NCI-H2227 (cell line): ENCODE data around the gene TPBGL.

ENCODE experiments used
- DNase-seq: peaks from one replicate; lab custom pipeline; 2025; ENCODE audit not compliant: unreplicated experiment; lab: John Stamatoyannopoulos, UW

TPBGL gene

GRCh38 chr11:75245356-75246005, 4.9 kb downstream of the TPBGL start:
- no peak for DNase-seq

DNA sequence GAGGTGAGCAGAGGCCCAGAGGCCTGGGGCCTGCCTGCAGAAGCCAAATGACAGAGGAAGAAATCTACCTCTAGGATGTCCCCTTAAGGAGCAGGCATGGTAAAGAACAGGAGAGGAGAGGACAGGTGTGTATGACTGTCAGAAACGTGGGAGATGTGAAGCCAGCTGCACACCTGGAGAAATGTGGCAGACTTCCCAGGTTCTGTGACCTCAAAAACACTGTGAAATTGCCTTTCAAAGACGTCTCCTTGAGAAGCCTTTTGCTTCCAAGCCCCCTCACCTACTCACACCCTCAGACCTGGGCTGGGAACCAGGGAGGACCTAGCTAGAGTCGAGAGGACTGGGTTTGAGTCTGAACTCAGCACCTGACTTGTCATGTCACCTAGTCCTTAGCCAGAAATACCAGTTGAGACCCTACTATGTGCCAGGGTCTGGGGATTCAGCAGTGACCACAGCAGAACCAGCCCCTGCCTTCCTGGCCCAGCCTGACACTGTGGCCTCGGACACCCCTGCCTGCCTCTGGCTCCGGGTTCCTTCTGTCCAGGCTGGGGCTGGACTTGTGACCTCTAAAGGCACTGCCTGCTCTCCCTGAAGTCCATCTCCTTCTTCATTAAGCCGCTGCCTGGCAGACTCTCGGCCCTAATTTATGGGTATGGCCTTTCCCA, 5.6 kb downstream of the TPBGL start:
- no peak for DNase-seq

GRCh38 chr11:75246671-75247350, 6.2 kb downstream of the TPBGL start:
- no peak for DNase-seq

- no peak for DNase-seq
Measured at GRCh38 chr11:75248924-75249256, 8.3 kb downstream of the TPBGL start.

GRCh38 chr11:75249704-75250103, 9.1 kb downstream of the TPBGL start:
- DNase-seq = no peak

DNA sequence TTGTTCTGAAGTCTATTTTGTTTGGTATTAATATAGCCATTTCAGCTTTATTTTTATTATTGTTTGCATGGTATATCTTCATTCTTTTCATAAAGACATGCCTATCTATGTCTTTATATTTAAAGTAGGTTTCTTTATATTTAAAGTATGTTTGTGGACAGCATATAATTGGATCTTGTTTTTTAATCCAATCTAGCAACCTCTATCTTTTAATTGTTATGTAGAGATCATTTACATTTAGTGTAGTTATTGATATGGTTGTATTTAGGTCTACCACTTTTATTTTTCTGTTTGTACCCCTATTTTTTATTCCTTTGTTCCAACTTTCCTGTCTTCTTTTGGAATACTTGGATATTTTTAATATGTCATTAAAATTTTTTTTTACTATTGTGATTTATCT, 13.8 kb downstream of the TPBGL start:
- no peak for DNase-seq

GRCh38 chr11:75260396-75261170, 20.0 kb downstream of the TPBGL start:
- DNase-seq = no peak

GRCh38 chr11:75261902-75262361, 21.4 kb downstream of the TPBGL start:
- DNase-seq = no peak

GRCh38 chr11:75262436-75262835, 21.9 kb downstream of the TPBGL start:
- no peak for DNase-seq

DNA sequence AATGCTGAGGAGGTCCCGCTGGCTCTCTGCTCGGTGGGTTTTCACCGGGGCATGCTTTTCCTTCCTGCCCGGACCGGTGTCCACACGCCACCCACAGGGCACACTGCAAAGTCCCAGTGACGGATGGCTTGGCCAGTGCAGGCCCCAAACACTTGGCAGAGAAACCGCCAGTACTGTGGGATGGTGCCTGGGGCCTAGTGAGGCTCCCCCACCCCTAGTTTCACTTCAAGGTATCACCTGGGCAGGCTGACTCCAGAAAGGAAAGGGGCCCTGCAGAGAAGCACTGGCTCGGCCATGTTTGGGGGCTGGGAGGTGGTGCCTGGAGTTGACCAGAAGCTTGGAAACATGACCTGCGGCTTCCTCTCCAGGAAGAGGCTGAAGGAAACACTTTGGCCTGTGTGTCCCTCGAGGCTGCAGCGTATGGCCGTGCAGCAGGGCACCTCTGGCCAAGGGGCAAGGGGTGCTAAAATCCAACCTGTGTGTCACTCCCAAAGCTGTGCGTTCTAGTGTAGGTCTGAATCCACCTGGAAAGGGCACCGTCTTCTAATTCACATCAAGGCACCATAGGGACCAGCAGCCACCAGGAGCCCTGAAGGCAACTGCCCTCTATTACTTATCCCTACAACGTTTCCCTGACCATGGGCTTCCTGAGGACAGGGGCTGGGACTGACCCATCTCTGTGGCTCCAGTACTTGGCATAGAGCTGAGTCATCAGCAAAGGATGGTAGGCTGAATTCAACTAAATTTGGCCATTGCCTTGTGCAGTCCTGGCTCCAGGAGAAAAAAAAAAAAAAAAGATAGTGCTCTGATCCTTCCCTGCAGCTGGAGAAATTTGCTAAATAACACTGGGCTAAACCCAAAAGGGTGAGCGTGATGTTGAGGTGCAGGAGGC, 22.6 kb downstream of the TPBGL start:
- DNase-seq = no peak

DNA sequence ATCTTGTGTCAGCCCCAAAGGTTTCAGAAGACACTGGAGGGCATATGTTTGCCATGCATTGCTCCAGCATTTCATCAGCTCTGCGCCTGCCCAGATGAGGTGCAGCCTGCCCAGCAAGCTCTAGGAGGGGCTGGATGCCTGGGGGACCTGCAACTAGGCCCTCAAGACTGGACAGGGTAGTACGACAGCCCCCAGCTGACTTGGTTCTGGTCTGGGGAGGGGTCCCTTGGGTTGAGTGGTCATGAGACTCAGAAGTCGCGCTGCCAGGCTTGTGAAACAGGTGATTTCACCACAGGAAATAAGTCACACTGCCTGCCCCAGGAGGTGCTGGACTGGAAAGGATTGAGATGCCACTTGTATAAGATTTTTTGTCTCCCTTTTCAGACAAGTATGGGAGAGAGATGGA, 23.4 kb downstream of the TPBGL start:
- DNase-seq = no peak

DNA sequence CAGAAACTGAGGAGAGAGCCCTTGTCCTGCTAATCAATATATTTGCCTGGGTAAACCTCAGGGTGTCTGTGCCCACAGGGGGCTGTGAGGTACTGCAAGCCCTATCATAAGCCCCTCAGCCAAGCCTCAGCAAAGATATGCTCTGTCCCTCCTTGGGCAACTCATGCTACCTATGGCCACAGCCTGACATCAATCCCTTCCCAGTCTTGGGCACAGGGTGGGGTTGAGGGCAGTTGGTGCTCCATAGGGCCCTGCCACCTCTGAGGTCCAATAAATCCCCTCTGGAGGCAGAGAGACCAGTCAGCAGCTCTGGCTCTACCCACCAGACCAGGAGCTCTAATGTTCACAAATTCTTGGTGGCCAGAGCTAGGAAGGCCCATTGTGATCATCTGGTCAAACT, 23.8 kb downstream of the TPBGL start:
- DNase-seq = no peak

DNA sequence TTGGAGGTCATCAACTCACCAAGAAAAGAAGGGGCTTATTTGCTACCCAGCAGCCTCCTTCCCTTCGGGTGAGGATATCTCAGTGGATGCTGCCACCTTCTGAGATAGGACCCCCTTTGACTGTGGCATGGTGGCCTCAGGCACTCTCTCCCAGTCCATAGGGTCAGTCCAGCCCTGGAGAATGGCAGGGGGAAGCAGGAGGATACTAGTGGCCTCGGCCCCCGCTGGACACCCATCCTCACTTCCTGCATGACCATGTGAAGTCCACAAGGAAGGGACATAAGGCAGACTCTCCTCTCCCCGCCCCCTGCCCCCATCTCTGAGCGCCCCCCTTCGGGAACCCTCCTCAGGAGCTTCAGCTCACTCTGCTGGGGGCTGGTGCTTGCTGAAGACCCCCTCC, 24.4 kb downstream of the TPBGL start:
- no peak for DNase-seq

- no peak for DNase-seq
Measured at GRCh38 chr11:75265851-75266531, 25.4 kb downstream of the TPBGL start.

DNA sequence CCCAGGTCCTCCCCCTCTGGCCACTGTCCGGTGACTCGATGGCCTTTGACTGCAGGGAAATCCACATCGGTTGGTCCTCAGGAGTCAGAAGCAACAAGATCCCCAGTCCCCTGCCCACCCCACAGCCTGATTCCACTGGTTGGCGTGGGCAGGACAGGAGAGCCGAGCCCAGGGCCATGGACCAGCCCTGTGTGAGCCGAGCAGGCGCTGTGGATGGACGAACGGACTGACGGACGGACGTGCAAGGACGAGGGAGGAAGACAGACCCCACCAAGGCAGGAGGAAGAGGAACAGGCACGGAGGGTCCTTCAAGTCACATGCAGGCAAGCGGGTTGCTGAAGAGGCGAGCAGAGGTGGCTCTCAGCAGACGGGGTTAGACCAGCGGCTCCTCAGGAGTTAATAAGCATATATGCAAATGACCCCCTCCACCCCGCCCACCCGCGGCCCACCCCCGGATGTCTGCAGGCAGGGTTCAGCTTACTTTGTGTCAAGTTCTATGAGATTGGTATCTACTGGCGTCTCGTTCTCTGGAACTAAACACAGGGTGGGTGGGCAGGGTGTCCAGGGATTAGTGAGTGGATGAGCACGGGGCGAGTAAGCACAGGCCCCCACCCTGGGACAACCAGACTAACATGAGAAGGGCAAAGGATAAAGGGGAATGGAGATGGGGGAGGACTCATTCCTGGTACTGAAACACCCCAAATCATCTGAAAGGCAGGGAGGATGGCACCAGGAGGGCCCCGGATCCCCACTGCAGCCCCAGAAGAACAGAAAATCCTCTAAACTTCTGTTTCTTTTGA, 26.8 kb downstream of the TPBGL start:
- no peak for DNase-seq

DNA sequence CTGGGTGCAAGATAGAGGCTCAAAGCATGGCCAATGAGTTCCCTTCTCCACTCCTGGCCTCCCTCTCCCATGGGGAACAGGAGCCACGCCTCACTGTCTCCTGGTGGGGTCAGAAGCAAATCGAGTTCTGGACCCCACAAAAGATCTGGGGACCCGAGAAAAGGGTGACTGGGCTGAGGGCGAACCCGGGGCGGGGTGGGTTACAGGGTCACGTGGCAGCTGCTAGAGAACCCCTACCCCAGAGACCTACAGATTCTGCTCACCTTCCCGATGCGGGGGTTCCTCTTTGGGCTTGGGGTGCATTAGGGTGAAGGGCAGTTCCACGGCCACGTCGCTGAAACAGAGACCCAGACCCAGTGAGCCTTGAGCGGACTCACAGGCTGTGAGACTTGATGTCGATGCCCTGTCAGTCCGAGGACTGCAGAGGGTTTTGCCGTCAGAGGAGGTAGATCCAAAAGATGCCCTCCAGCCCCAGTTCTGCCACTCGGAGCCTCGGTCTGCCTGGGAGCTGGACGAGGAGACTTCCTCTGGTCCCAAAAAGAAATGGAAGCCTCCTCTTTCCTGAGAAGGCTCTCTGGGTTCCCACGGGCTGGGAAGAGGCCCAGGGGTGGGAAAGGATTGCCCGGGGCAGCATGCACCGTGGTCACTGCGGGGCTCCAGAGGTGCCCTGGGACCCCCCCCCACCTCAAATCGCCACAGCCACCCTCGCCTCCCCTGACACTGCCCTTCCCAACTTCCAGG, 28.2 kb downstream of the TPBGL start:
- DNase-seq = no peak

GRCh38 chr11:75269367-75269660, 28.7 kb downstream of the TPBGL start:
- DNase-seq = no peak

DNA sequence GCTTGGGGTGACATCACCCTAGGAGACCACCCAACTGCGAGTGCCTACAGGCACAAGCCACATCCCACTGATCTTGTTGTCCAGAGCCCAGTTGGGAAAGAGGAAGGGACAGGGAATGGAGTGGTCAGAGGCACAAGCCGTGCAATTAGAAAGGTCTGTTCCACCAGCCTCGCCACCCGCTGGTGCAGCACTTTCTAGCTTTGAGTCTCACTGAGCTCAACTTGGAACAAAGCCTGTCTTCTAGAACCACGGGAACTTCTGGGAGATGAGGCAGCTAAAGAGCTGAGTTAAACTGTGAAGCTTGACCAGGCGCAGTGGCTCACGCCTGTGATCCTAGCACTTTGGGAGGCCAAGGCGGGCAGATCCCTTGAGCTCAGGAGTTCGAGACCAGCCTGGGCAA, 29.3 kb downstream of the TPBGL start:
- no peak for DNase-seq

DNA sequence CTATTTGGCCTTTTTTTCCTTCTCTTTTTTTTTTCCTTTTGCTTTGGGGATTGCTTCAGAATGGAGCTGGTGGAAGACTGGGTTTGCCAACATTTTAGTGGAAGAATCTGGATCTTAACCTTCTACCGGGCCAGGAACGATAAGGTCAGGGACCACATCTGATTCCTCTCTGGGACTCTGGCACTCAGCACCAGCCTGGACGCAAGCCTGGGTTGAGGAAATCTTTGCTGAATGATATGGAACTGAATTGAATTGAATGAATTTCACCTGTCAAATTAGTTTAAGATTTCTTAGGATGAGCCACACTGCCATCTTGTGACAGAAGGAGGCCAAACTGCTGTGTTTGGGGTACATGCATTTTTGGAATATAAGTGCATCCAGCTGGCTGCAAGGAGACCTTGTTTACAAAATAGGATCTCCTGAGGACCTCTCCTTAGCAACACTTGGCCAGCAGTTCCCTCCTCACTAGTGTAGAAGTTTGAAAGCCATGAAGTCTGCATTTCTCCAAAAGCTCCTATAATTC, 30.4 kb downstream of the TPBGL start:
- peak; percentile 21 for DNase-seq
